Stomach (tissue), 9 donors: ENCODE data around the gene B3GALT2. TPM values are rescaled to one million over a fixed set of nuclear protein-coding genes. Genes with fewer than 3 reads are reported as not detected.

ENCODE experiments used
- DNase-seq, 2 donors: peaks; one replicate each; pipeline versions ENCODE4 v3.0.0 to v3.0.0-alpha.2; 2013 to 2019
- H3K27ac ChIP-seq, 5 donors: fragments of 200-600 bp in 4 of 5; sonication (generic) in 4 of 5; one replicate each; pipeline ENCODE4 v1.5.1; 2013 to 2019; ENCODE audit warnings: mild to moderate bottlenecking in 1 of 5, moderate library complexity in 1 of 5
- H3K27me3 ChIP-seq, 3 donors: fragments of 200-600 bp; sonication (generic); one replicate each; pipeline ENCODE4 v1.5.1; 2017 to 2019; ENCODE audit warnings: mixed run types in 1 of 3
- H3K36me3 ChIP-seq, 4 donors: fragments of 200-600 bp; sonication (generic); 1 replicate in 3 of 4; 2 replicates in 1 of 4; pipeline ENCODE4 v1.5.1; 2016 to 2019
- H3K4me1 ChIP-seq, 4 donors: fragments of 200-600 bp; sonication (generic); one replicate each; pipeline ENCODE4 v1.5.1; 2016 to 2019
- H3K4me3 ChIP-seq, 4 donors: fragments of 200-600 bp; sonication (generic) in 3 of 4; one replicate each; pipeline ENCODE4 v1.5.1; 2016 to 2019; ENCODE audit warnings: mild to moderate bottlenecking in 1 of 4
- H3K9me3 ChIP-seq, 4 donors: fragments of 200-600 bp; sonication (generic); one replicate each; pipeline ENCODE4 v1.5.1; 2016 to 2019
- EP300 ChIP-seq: sonication (generic); formaldehyde crosslinking; IDR thresholded peaks from one replicate; pipeline ENCODE4 v1.6.1; 2017; ENCODE audit warnings: antibody characterized with exemption
- POLR2A ChIP-seq, 4 donors: fragments of 450-650 bp; IDR thresholded peaks; one replicate each; pipeline ENCODE4 v1.6.1; 2016; ENCODE audit warnings: antibody characterized with exemption in 4 of 4, control low read depth in 2 of 4, mild to moderate bottlenecking in 1 of 4, moderate library complexity in 1 of 4
- POLR2AphosphoS5 ChIP-seq, 3 donors: sonication (generic); formaldehyde crosslinking; IDR thresholded peaks; one replicate each; pipeline ENCODE4 v1.6.1; 2016; ENCODE audit warnings: antibody characterized with exemption in 3 of 3
- WGBS, 5 donors: extraction: QIAGEN DNeasy Blood & Tissue Kit in 3 of 5; methylation state at CpG; one replicate each; pipeline versions ENCODE4 v1.1.5 to v1.1.7; 2013 to 2018; 5-methylcytosine and 5-hydroxymethylcytosine counted together
- intact Hi-C: fragments of 100-400 bp; cut with DNase I; formaldehyde crosslinking; loops from one replicate; pipeline ENCODE4 v1.15.1; 2023; ENCODE audit warnings: low total_unique reads
- polyA plus RNA-seq, 3 donors: library from polyadenylated mRNA; stranded (reverse); fragments of 200-250 nt; gene quantifications; one replicate each; pipeline ENCODE4 v1.2.3, GENCODE V29; 2013
- total RNA-seq, 5 donors: library from RNA; depleted of rRNA; stranded (reverse); fragments of >200 nt; gene quantifications; one replicate each; pipeline versions ENCODE4 v1.1.0 to v1.2.3, GENCODE V29; 2014 to 2016
- TF ChIP-seq, protein P1 (sequence below), 7 experiments: fragments of 450-650 bp in 4 of 7; fragments of 200-600 bp in 3 of 7; sonication (generic) in 3 of 7; IDR thresholded peaks; one replicate each; pipeline ENCODE4 v1.5.1; 2016 to 2019; ENCODE audit warnings: antibody characterized with exemption in 7 of 7, control low read depth in 2 of 7, mild to moderate bottlenecking in 1 of 7
- donor health status: healthy with polysubstance abuse.
- donor health status: Bipolar disorder and iron deficiency.
- donor health status: healthy.

B3GALT2 gene
- total and polyA plus RNA-seq, 8 donors, result 0.13 to 3.1 (median 0.45) TPM; not detected in 1

- Histone ChIP-seq H3K27me3 (no peaks in the 10 kb centered on the region), H3K9me3 (no peaks in the 10 kb centered on the region), H3K4me3 (no peak overlapping the region), H3K27ac (no peak overlapping the region), H3K4me1 (peaks cover 0 to 38% (median 0%) of the 10 kb centered on the region in 4 donors), H3K36me3 (peaks cover 0 to 11% (median 7%) of the 10 kb centered on the region in 4 donors)
- 95 to 100% (median 98%) methylated on average over 2 of the region's 2 CpGs for WGBS, 5 donors
- TF ChIP-seq, protein P1, sequence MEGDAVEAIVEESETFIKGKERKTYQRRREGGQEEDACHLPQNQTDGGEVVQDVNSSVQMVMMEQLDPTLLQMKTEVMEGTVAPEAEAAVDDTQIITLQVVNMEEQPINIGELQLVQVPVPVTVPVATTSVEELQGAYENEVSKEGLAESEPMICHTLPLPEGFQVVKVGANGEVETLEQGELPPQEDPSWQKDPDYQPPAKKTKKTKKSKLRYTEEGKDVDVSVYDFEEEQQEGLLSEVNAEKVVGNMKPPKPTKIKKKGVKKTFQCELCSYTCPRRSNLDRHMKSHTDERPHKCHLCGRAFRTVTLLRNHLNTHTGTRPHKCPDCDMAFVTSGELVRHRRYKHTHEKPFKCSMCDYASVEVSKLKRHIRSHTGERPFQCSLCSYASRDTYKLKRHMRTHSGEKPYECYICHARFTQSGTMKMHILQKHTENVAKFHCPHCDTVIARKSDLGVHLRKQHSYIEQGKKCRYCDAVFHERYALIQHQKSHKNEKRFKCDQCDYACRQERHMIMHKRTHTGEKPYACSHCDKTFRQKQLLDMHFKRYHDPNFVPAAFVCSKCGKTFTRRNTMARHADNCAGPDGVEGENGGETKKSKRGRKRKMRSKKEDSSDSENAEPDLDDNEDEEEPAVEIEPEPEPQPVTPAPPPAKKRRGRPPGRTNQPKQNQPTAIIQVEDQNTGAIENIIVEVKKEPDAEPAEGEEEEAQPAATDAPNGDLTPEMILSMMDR (IDR thresholded peaks at IDR 0.05), result no peak
- TF ChIP-seq POLR2A (IDR thresholded peaks at IDR 0.05), result no peak
- TF ChIP-seq POLR2AphosphoS5 (IDR thresholded peaks at IDR 0.05), result no peak
- TF ChIP-seq EP300, result no peak
- intact Hi-C loops, result no loop called here
- DNase-seq, result no peak
Observed at GRCh38 chr1:193201021-193201420, 14.6 kb upstream of the B3GALT2 start.

GRCh38 chr1:193199940-193200339 is 13.5 kb upstream of the B3GALT2 start:
- H3K27ac ChIP-seq, result no peak overlapping the region
- H3K36me3 ChIP-seq, result peaks cover 0 to 8% (median 5%) of the 10 kb centered on the region in 4 donors
- H3K4me3 ChIP-seq, result no peak overlapping the region
- 94 to 99% (median 96%) methylated on average over 4 of the region's 4 CpGs for WGBS, 5 donors
- intact Hi-C loops, result no loop called here
- no peak for DNase-seq
- H3K27me3 ChIP-seq, result no peaks in the 10 kb centered on the region
- H3K4me1 ChIP-seq, result peaks cover 0 to 38% (median 0%) of the 10 kb centered on the region in 4 donors
- no peaks in the 10 kb centered on the region for H3K9me3 ChIP-seq
- TF ChIP-seq POLR2A (IDR thresholded peaks at IDR 0.05) (no peak), POLR2AphosphoS5 (IDR thresholded peaks at IDR 0.05) (no peak), EP300 (no peak)
- TF ChIP-seq, protein P1 (IDR thresholded peaks at IDR 0.05), result no peak

- H3K27ac ChIP-seq, result no peak overlapping the region
- no peak for DNase-seq
- H3K9me3 ChIP-seq, result peaks cover 0 to 10% (median 4%) of the 10 kb centered on the region in 4 donors
- H3K36me3 ChIP-seq, result peaks cover 0 to 13% (median 5%) of the 10 kb centered on the region in 4 donors
- intact Hi-C loops, result no loop called here
- H3K4me1 ChIP-seq, result peaks cover 0 to 35% (median 25%) of the 10 kb centered on the region in 4 donors
- TF ChIP-seq, protein P1 (IDR thresholded peaks at IDR 0.05), result no peak
- H3K4me3 ChIP-seq, result no peak overlapping the region
- H3K27me3 ChIP-seq, result no peaks in the 10 kb centered on the region
- 91 to 97% (median 97%) methylated on average over 8 of the region's 8 CpGs for WGBS, 5 donors
Observed at GRCh38 chr1:193192586-193192985, 6.2 kb upstream of the B3GALT2 start.

DNA sequence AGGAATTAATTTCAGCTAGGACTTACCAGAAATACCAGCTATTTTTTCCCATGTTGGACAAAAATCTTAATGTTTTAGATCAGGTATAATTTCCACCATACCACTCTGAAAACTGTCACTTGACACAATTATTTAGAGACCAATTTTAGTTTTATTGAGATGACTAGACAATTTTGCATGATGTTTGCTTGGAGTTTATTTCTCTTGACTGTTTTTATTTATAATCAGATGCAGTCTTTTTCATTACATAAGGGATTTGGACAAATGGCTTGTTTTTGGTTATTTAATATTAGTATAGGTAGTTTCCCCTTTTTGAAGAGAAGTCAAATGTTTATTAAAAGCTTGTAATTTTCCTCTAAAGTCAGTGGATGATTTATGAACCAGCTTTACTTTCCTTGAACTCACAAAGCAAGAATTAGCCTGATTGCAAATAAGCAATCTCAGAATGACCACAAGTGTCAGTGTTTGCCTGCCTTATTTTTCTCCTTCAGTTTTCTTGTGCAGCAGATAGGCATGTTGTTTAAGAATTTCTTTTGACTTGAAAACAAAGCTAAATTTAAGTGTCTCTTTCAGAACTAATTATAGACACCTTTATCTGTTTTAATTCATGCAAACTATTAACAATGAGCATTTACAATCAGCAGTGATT is 3.8 kb upstream of the B3GALT2 start:
- Histone ChIP-seq H3K9me3 (peaks cover 0 to 10% (median 4%) of the 10 kb centered on the region in 4 donors), H3K4me3 (no peak overlapping the region), H3K27me3 (no peaks in the 10 kb centered on the region), H3K36me3 (peaks cover 0 to 13% (median 5%) of the 10 kb centered on the region in 4 donors), H3K27ac (peak overlapping the region in 1 of 5 donors; percentile 68), H3K4me1 (peaks cover 6 to 56% (median 38%) of the 10 kb centered on the region in 4 donors)
- peak in 1 of 2 donors; percentile 54 for DNase-seq
- intact Hi-C loops, result no loop called here
- TF ChIP-seq POLR2A (IDR thresholded peaks at IDR 0.05) (no peak), EP300 (no peak), POLR2AphosphoS5 (IDR thresholded peaks at IDR 0.05) (no peak)
- TF ChIP-seq, protein P1 (IDR thresholded peaks at IDR 0.05), result peak in 2 of 7 experiments; percentile 20 to 30
